ENCODE measurements around the gene DENND5A. TPM values are rescaled to one million over a fixed set of nuclear protein-coding genes. Genes with fewer than 3 reads are reported as not detected.
"Not testable (repeated sequence)": the region's sequence is repeated elsewhere in the genome, so short reads cannot be mapped to it uniquely, and the experiment has no call there.

The DENND5A gene
- polyA plus RNA-seq, 3 donors from 2014 or later, result 3.0 to 6.3 (median 5.1) TPM

- H3K27me3 Mint-ChIP-seq (ENCODE audit: low read depth in 3 of 3), result peaks cover 0 to 5% (median 0%) of the 10 kb centered on the region in 3 donors
- H3K9me3 Mint-ChIP-seq, result no peaks in the 10 kb centered on the region
- H3K27ac Mint-ChIP-seq, result peak overlapping the region in 1 of 6 donors; percentile 6
- peaks cover 0 to 15% (median 10%) of the 10 kb centered on the region in 3 donors for H3K36me3 Mint-ChIP-seq
- no peaks in the 10 kb centered on the region for H3K4me1 Mint-ChIP-seq
- DNase-seq, result no peak
- H3K4me3 Mint-ChIP-seq, result no peak overlapping the region
Measured at GRCh38 chr11:9169595-9170295, 95.4 kb downstream of the DENND5A start.

- H3K4me1 Mint-ChIP-seq; H3K27me3 Mint-ChIP-seq (ENCODE audit: low read depth in 3 of 3); H3K27ac Mint-ChIP-seq; H3K9me3 Mint-ChIP-seq; H3K4me3 Mint-ChIP-seq; DNase-seq: not testable (repeated sequence)
- peaks cover 0 to 10% (median 0%) of the 10 kb centered on the region in 3 donors for H3K36me3 Mint-ChIP-seq
Measured at GRCh38 chr11:9161991-9162390, 103.2 kb downstream of the DENND5A start.

GRCh38 chr11:9160166-9160565, 105.0 kb downstream of the DENND5A start:
- H3K27me3 Mint-ChIP-seq (ENCODE audit: low read depth in 3 of 3), result peaks cover 0 to 2% (median 2%) of the 10 kb centered on the region in 3 donors
- DNase-seq, result no peak
- H3K4me1 Mint-ChIP-seq, result peaks cover 0 to 4% of the 10 kb centered on the region in 2 donors
- peaks cover 0 to 8% (median 0%) of the 10 kb centered on the region in 3 donors for H3K36me3 Mint-ChIP-seq
- no peak overlapping the region for H3K27ac Mint-ChIP-seq
- H3K4me3 Mint-ChIP-seq, result no peak overlapping the region
- no peaks in the 10 kb centered on the region for H3K9me3 Mint-ChIP-seq

GRCh38 chr11:9158898-9159391, 106.2 kb downstream of the DENND5A start:
- H3K36me3 Mint-ChIP-seq, result peaks cover 0 to 8% (median 0%) of the 10 kb centered on the region in 3 donors
- no peaks in the 10 kb centered on the region for H3K9me3 Mint-ChIP-seq
- no peak overlapping the region for H3K4me3 Mint-ChIP-seq
- peaks cover 0 to 4% of the 10 kb centered on the region in 2 donors for H3K4me1 Mint-ChIP-seq
- DNase-seq, result no peak
- peak overlapping the region in 1 of 6 donors; percentile 38 for H3K27ac Mint-ChIP-seq
- peaks cover 0 to 2% (median 2%) of the 10 kb centered on the region in 3 donors for H3K27me3 Mint-ChIP-seq (ENCODE audit: low read depth in 3 of 3)

- no peak for DNase-seq
- Mint-ChIP-seq H3K36me3 (peaks cover 0 to 20% (median 0%) of the 10 kb centered on the region in 3 donors), H3K27ac (no peak overlapping the region)
Measured at GRCh38 chr11:9155930-9156329, 109.2 kb downstream of the DENND5A start.

GRCh38 chr11:9153651-9154050, 111.5 kb downstream of the DENND5A start:
- Mint-ChIP-seq H3K4me1 (no peaks in the 10 kb centered on the region), H3K36me3 (peaks cover 0 to 18% (median 2%) of the 10 kb centered on the region in 3 donors), H3K27me3 (ENCODE audit: low read depth in 3 of 3) (peaks cover 2% of the 10 kb centered on the region in 3 donors), H3K4me3 (no peak overlapping the region), H3K27ac (no peak overlapping the region), H3K9me3 (no peaks in the 10 kb centered on the region)
- DNase-seq, result no peak

More at GRCh38 chr11:9155930-9156329, 109.2 kb downstream of the DENND5A start:
- Mint-ChIP-seq H3K27me3 (ENCODE audit: low read depth in 3 of 3) (peaks cover 0 to 3% (median 2%) of the 10 kb centered on the region in 3 donors), H3K4me3 (no peak overlapping the region), H3K4me1 (peaks cover 0 to 4% of the 10 kb centered on the region in 2 donors), H3K9me3 (no peaks in the 10 kb centered on the region)

- H3K27me3 Mint-ChIP-seq (ENCODE audit: low read depth in 3 of 3), result peaks cover 2 to 5% (median 2%) of the 10 kb centered on the region in 3 donors
- H3K4me3 Mint-ChIP-seq, result no peak overlapping the region
- H3K36me3 Mint-ChIP-seq, result peaks cover 0 to 31% (median 3%) of the 10 kb centered on the region in 3 donors
- no peak for DNase-seq
- no peaks in the 10 kb centered on the region for H3K9me3 Mint-ChIP-seq
- no peaks in the 10 kb centered on the region for H3K4me1 Mint-ChIP-seq
- no peak overlapping the region for H3K27ac Mint-ChIP-seq
Measured at GRCh38 chr11:9151631-9152030, 113.5 kb downstream of the DENND5A start.

GRCh38 chr11:9150926-9151325, 114.2 kb downstream of the DENND5A start:
- H3K9me3 Mint-ChIP-seq, result no peaks in the 10 kb centered on the region
- H3K4me3 Mint-ChIP-seq, result no peak overlapping the region
- H3K27me3 Mint-ChIP-seq (ENCODE audit: low read depth in 3 of 3), result peaks cover 2 to 5% (median 2%) of the 10 kb centered on the region in 3 donors
- H3K4me1 Mint-ChIP-seq, result no peaks in the 10 kb centered on the region
- no peak for DNase-seq
- H3K36me3 Mint-ChIP-seq, result peaks cover 0 to 33% (median 3%) of the 10 kb centered on the region in 3 donors
- no peak overlapping the region for H3K27ac Mint-ChIP-seq

- H3K27me3 Mint-ChIP-seq (ENCODE audit: low read depth in 3 of 3), result peaks cover 0 to 5% (median 2%) of the 10 kb centered on the region in 3 donors
- no peaks in the 10 kb centered on the region for H3K9me3 Mint-ChIP-seq
- no peak for DNase-seq
- peaks cover 0 to 33% (median 3%) of the 10 kb centered on the region in 3 donors for H3K36me3 Mint-ChIP-seq
- H3K27ac Mint-ChIP-seq, result no peak overlapping the region
- H3K4me3 Mint-ChIP-seq, result no peak overlapping the region
- H3K4me1 Mint-ChIP-seq, result no peaks in the 10 kb centered on the region
Measured at GRCh38 chr11:9150501-9150900, 114.6 kb downstream of the DENND5A start.

GRCh38 chr11:9148727-9149126, 116.4 kb downstream of the DENND5A start:
- Mint-ChIP-seq H3K27ac (no peak overlapping the region), H3K4me1 (no peaks in the 10 kb centered on the region), H3K4me3 (no peak overlapping the region), H3K36me3 (peaks cover 0 to 40% (median 3%) of the 10 kb centered on the region in 3 donors), H3K9me3 (no peaks in the 10 kb centered on the region), H3K27me3 (ENCODE audit: low read depth in 3 of 3) (peaks cover 0 to 5% (median 2%) of the 10 kb centered on the region in 3 donors)
- no peak for DNase-seq

- DNase-seq, result no peak
- Mint-ChIP-seq H3K9me3 (no peaks in the 10 kb centered on the region), H3K27me3 (ENCODE audit: low read depth in 3 of 3) (peaks cover 0 to 5% (median 2%) of the 10 kb centered on the region in 3 donors), H3K4me1 (no peaks in the 10 kb centered on the region), H3K27ac (peak overlapping the region in 1 of 6 donors; percentile 63), H3K4me3 (no peak overlapping the region), H3K36me3 (peaks cover 0 to 40% (median 3%) of the 10 kb centered on the region in 3 donors)
Measured at GRCh38 chr11:9148035-9148434, 117.1 kb downstream of the DENND5A start.

- no peaks in the 10 kb centered on the region for H3K9me3 Mint-ChIP-seq
- H3K36me3 Mint-ChIP-seq, result peaks cover 0 to 30% (median 3%) of the 10 kb centered on the region in 3 donors
- H3K4me1 Mint-ChIP-seq, result no peaks in the 10 kb centered on the region
- peaks cover 0 to 4% (median 2%) of the 10 kb centered on the region in 3 donors for H3K27me3 Mint-ChIP-seq (ENCODE audit: low read depth in 3 of 3)
- no peak overlapping the region for H3K27ac Mint-ChIP-seq
- no peak overlapping the region for H3K4me3 Mint-ChIP-seq
- no peak for DNase-seq
Measured at GRCh38 chr11:9146477-9146876, 118.7 kb downstream of the DENND5A start.

GRCh38 chr11:9145283-9145682, 119.9 kb downstream of the DENND5A start:
- Mint-ChIP-seq H3K27ac (no peak overlapping the region), H3K36me3 (peaks cover 0 to 32% (median 3%) of the 10 kb centered on the region in 3 donors), H3K9me3 (no peaks in the 10 kb centered on the region), H3K27me3 (ENCODE audit: low read depth in 3 of 3) (peaks cover 0 to 4% (median 2%) of the 10 kb centered on the region in 3 donors), H3K4me1 (no peaks in the 10 kb centered on the region), H3K4me3 (no peak overlapping the region)
- no peak for DNase-seq

GRCh38 chr11:9144828-9145227, 120.3 kb downstream of the DENND5A start:
- Mint-ChIP-seq H3K4me3 (no peak overlapping the region), H3K27ac (no peak overlapping the region), H3K4me1 (no peaks in the 10 kb centered on the region), H3K36me3 (peaks cover 0 to 34% (median 3%) of the 10 kb centered on the region in 3 donors), H3K27me3 (ENCODE audit: low read depth in 3 of 3) (peaks cover 0 to 4% (median 2%) of the 10 kb centered on the region in 3 donors), H3K9me3 (no peaks in the 10 kb centered on the region)
- DNase-seq, result no peak
